ENCODE measurements around the gene DAAM2. TPM values are rescaled to one million over a fixed set of nuclear protein-coding genes. Genes with fewer than 3 reads are reported as not detected.

The DAAM2 gene
- polyA plus RNA-seq, 2 of the 4 experiments (the other 2 are of a cell fraction), result not detected

GRCh38 chr6:39831701-39832100 lies 39.5 kb downstream of the DAAM2 start (continued):
- TF ChIP-seq CHD2 (IDR thresholded peaks at IDR 0.05; ENCODE audit: low read length, partially characterized antibody), result no peak

GRCh38 chr6:39834278-39834677 lies 42.1 kb downstream of the DAAM2 start:
- 28% methylated on average over 4 of the region's 4 CpGs for WGBS (ENCODE audit: missing lambda C conversion rate)
- no peak for FAIRE-seq

GRCh38 chr6:39834866-39835265 lies 42.7 kb downstream of the DAAM2 start:
- H3K4me2 ChIP-seq, result no peak overlapping the region
- WGBS (ENCODE audit: missing lambda C conversion rate), result 44% methylated on average over 5 of the region's 5 CpGs
- H3K9me3 ChIP-seq, result no peaks in the 10 kb centered on the region
- H3K27ac ChIP-seq, result no peak overlapping the region
- H3K4me3 ChIP-seq, result no peak overlapping the region
- ATAC-seq, result no peak
- H3K4me1 ChIP-seq, result no peaks in the 10 kb centered on the region
- DNase-seq (ENCODE audit: low read depth in 1 of 2, low spot score in 1 of 2), result no peak
- CTCF ChIA-PET, result interaction anchor here (0.9 to 1.2 kb wide), 2 partner anchors 18 to 159 kb away, joined by 3 read pairs; no protein-coding TSS in a partner anchor
- POLR2A ChIA-PET, result no interaction called here
- no peak for FAIRE-seq
- TF ChIP-seq RARB (CRISPR knock-in tag; IDR thresholded peaks at IDR 0.05), result no peak
- TF ChIP-seq CHD4 (IDR thresholded peaks at IDR 0.05; ENCODE audit: borderline replicate concordance), result no peak
- TF ChIP-seq ZC3H11A (IDR thresholded peaks at IDR 0.05), result no peak
- TF ChIP-seq ZNF302 (CRISPR knock-in tag; IDR thresholded peaks at IDR 0.05), result no peak
- TF ChIP-seq KDM1A (IDR thresholded peaks at IDR 0.05; ENCODE audit: low read depth), result no peak
- no peak for TF ChIP-seq HES2 (IDR thresholded peaks at IDR 0.05)

More at GRCh38 chr6:39834278-39834677, 42.1 kb downstream of the DAAM2 start:
- Histone ChIP-seq H3K9me3 (no peaks in the 10 kb centered on the region), H3K4me1 (no peaks in the 10 kb centered on the region), H3K4me2 (no peak overlapping the region), H3K27ac (no peak overlapping the region), H3K4me3 (no peak overlapping the region)
- ChIA-PET CTCF (interaction anchor here (0.9 kb wide), 1 partner anchor 160 kb away, joined by 3 read pairs; no protein-coding TSS in a partner anchor), POLR2A (no interaction called here)
- DNase-seq (ENCODE audit: low read depth in 1 of 2, low spot score in 1 of 2) (no peak), ATAC-seq (no peak)
- TF ChIP-seq RNF2 (IDR thresholded peaks at IDR 0.05; ENCODE audit: borderline replicate concordance, low read depth) (no peak), HOXA7 (CRISPR knock-in tag; IDR thresholded peaks at IDR 0.05) (no peak), EP300 (IDR thresholded peaks at IDR 0.05) (no peak), ZNF302 (CRISPR knock-in tag; IDR thresholded peaks at IDR 0.05) (no peak), PHF8 (IDR thresholded peaks at IDR 0.05; ENCODE audit: borderline replicate concordance, low read depth) (no peak), HEYL (CRISPR knock-in tag; IDR thresholded peaks at IDR 0.05) (no peak), REST (IDR thresholded peaks at IDR 0.05) (no peak), FOSL2 (IDR thresholded peaks at IDR 0.05) (no peak), FOSL2 (CRISPR knock-in tag; IDR thresholded peaks at IDR 0.05) (no peak), POLR2A (IDR thresholded peaks at IDR 0.05; ENCODE audit: low read length) (no peak), BHLHE40 (IDR thresholded peaks at IDR 0.05; ENCODE audit: low read depth, low read length) (no peak)

GRCh38 chr6:39835821-39836295 lies 43.7 kb downstream of the DAAM2 start:
- ATAC-seq (no peak), DNase-seq (ENCODE audit: low read depth in 1 of 2, low spot score in 1 of 2) (no peak), FAIRE-seq (no peak)
- H3K27ac ChIP-seq, result no peak overlapping the region
- H3K9me3 ChIP-seq, result no peaks in the 10 kb centered on the region
- H3K4me2 ChIP-seq, result no peak overlapping the region
- POLR2A ChIA-PET, result no interaction called here
- TF ChIP-seq BHLHE40 (IDR thresholded peaks at IDR 0.05; ENCODE audit: low read depth, low read length) (no peak), FOXS1 (CRISPR knock-in tag; IDR thresholded peaks at IDR 0.05) (no peak), SMC3 (IDR thresholded peaks at IDR 0.05) (no peak), ESRRA (IDR thresholded peaks at IDR 0.05; ENCODE audit: borderline replicate concordance, low read length) (no peak), JUN (IDR thresholded peaks at IDR 0.05) (no peak), EHF (CRISPR knock-in tag; IDR thresholded peaks at IDR 0.05) (no peak), REST (IDR thresholded peaks at IDR 0.05) (no peak)
- CTCF ChIA-PET, result interaction anchor here (1.2 kb wide), 1 partner anchor 17 kb away, joined by 3 read pairs; no protein-coding TSS in a partner anchor
- no peaks in the 10 kb centered on the region for H3K4me1 ChIP-seq
- no peak overlapping the region for H3K4me3 ChIP-seq
- 3% methylated on average over 2 of the region's 2 CpGs for WGBS (ENCODE audit: missing lambda C conversion rate)
